ENCODE measurements around the gene PARD6A.

Gene PARD6A

DNA sequence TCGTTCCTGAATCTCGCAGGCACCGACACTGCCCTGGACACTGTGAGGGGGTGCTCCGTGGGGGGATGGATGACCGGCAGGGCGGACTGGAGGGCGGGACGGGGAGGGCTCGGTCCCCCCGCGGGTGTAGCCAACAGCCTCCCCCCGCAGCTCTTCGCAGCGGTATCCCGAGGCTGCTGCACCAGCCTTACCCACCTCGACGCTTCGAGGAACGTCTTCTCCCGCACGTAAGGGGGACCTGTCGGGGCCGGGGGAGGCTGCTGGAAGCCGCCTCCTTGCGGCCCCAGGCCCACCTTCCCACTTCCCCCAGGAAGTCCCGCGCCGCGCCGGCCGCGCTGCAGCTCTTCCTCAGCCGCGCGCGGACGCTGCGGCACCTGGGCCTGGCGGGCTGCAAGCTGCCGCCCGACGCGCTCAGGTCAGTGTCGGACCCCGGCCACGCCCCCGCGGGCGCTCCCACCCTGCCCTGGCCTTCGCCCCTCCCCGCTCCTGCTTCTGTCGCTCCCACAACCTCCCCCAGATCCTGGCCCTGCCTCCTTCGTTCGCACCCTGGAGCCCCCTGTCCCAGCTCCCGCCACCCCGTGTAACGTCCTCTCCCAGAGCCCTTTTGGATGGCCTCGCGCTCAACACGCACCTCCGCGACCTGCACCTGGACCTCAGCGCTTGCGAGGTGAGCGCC, 12.5 kb upstream of the PARD6A start:
- Histone ChIP-seq H3K27me3 (ENCODE audit: insufficient read depth, poor library complexity, severe bottlenecking) (no peaks in the 10 kb centered on the region), H3K27ac (replicated peaks) (no peak overlapping the region)
- no peak for DNase-seq (ENCODE audit: low read depth in 1 of 2, low spot score in 1 of 2)

GRCh38 chr16:67648764-67649407, 11.9 kb upstream of the PARD6A start:
- TF ChIP-seq GABPA (IDR thresholded peaks at IDR 0.05; ENCODE audit: low read depth) (no peak), REST (IDR thresholded peaks at IDR 0.05; ENCODE audit: insufficient replicate concordance, low read depth) (no peak), POLR2AphosphoS5 (IDR thresholded peaks at IDR 0.05; ENCODE audit: low read depth) (no peak)
- Histone ChIP-seq H3K4me3 (replicated peaks; ENCODE audit: insufficient read depth, low read length) (no peak overlapping the region), H3K27me3 (ENCODE audit: insufficient read depth, poor library complexity, severe bottlenecking) (no peaks in the 10 kb centered on the region), H3K27ac (replicated peaks) (no peak overlapping the region)
- DNase-seq (ENCODE audit: low read depth in 1 of 2, low spot score in 1 of 2): no peak

More for the DNA sequence above, 12.5 kb upstream of the PARD6A start:
- no peak overlapping the region for H3K4me3 ChIP-seq (replicated peaks; ENCODE audit: insufficient read depth, low read length)
- TF ChIP-seq GABPA (IDR thresholded peaks at IDR 0.05; ENCODE audit: low read depth) (no peak), REST (IDR thresholded peaks at IDR 0.05; ENCODE audit: insufficient replicate concordance, low read depth) (no peak)

DNA sequence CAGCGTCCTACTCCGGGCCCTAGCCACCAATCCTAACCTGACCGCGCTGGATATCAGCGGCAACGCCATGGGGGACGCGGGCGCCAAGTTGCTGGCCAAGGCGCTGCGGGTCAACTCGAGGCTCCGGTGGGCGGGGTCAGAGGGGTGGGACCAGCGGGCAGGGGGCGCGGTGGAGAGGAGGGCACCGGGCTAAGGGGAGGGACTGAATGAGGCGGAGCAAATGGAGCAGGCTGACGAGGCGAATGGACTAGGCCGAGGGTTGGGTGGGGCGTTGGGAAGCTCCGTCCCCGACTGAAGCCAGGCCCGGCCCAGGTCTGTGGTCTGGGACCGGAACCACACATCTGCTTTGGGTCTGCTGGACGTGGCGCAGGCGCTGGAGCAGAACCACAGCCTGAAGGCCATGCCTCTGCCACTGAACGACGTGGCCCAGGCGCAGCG, 11.2 kb upstream of the PARD6A start:
- Histone ChIP-seq H3K4me3 (replicated peaks; ENCODE audit: insufficient read depth, low read length) (no peak overlapping the region), H3K27ac (replicated peaks) (no peak overlapping the region), H3K27me3 (ENCODE audit: insufficient read depth, poor library complexity, severe bottlenecking) (no peaks in the 10 kb centered on the region)
- no peak for DNase-seq (ENCODE audit: low read depth in 1 of 2, low spot score in 1 of 2)
- TF ChIP-seq, protein P1, sequence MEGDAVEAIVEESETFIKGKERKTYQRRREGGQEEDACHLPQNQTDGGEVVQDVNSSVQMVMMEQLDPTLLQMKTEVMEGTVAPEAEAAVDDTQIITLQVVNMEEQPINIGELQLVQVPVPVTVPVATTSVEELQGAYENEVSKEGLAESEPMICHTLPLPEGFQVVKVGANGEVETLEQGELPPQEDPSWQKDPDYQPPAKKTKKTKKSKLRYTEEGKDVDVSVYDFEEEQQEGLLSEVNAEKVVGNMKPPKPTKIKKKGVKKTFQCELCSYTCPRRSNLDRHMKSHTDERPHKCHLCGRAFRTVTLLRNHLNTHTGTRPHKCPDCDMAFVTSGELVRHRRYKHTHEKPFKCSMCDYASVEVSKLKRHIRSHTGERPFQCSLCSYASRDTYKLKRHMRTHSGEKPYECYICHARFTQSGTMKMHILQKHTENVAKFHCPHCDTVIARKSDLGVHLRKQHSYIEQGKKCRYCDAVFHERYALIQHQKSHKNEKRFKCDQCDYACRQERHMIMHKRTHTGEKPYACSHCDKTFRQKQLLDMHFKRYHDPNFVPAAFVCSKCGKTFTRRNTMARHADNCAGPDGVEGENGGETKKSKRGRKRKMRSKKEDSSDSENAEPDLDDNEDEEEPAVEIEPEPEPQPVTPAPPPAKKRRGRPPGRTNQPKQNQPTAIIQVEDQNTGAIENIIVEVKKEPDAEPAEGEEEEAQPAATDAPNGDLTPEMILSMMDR (IDR thresholded peaks at IDR 0.05; ENCODE audit: insufficient read depth, low read length): no peak
- TF ChIP-seq POLR2AphosphoS5 (IDR thresholded peaks at IDR 0.05; ENCODE audit: low read depth): no peak
- TF ChIP-seq SPI1 (IDR thresholded peaks at IDR 0.05; ENCODE audit: borderline replicate concordance, low read depth): no peak
- TF ChIP-seq GABPA (IDR thresholded peaks at IDR 0.05; ENCODE audit: low read depth): no peak
- TF ChIP-seq REST (IDR thresholded peaks at IDR 0.05; ENCODE audit: insufficient replicate concordance, low read depth): no peak

DNA sequence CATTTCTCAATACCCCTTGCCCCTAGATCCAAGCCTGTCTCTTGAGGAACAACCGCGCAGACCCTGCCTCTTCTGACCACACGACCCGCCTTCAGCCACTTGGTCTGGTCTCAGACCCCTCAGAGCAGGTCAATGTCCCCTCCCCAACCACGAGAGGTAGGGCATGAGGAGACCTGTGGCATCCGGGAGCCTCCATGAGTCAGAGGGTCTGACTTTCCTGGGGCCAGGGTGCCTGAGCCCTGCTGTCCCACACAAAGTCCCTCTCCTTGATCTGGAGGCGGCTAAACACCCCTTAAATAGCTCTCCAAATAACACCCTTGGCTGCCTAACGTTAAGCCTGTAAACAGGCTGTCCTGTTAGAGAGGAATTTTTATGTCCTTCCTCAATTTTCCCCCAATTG, 10.7 kb upstream of the PARD6A start:
- H3K4me3 ChIP-seq (replicated peaks; ENCODE audit: insufficient read depth, low read length): no peak overlapping the region
- H3K27ac ChIP-seq (replicated peaks): no peak overlapping the region
- H3K27me3 ChIP-seq (ENCODE audit: insufficient read depth, poor library complexity, severe bottlenecking): no peaks in the 10 kb centered on the region
- no peak for TF ChIP-seq REST (IDR thresholded peaks at IDR 0.05; ENCODE audit: insufficient replicate concordance, low read depth)
- TF ChIP-seq, protein P1 (IDR thresholded peaks at IDR 0.05; ENCODE audit: insufficient read depth, low read length): no peak
- DNase-seq (ENCODE audit: low read depth in 1 of 2, low spot score in 1 of 2): no peak

All from HL-60 (cell line).